Stimulated activated CD8-positive, alpha-beta memory T cell treated with anti-CD3 and anti-CD28 coated beads, Interleukin-7, amount 100 ng/mL, for 24 hours (primary cell): ENCODE data around the gene PPARD.
"Not testable (repeated sequence)": the region's sequence is repeated elsewhere in the genome, so short reads cannot be mapped to it uniquely, and the experiment has no call there.

Experiments used
- DNase-seq: peaks from one replicate; pipeline ENCODE4 v3.0.0-alpha.2; 2020; ENCODE audit warnings: low read depth

The PPARD gene

DNA sequence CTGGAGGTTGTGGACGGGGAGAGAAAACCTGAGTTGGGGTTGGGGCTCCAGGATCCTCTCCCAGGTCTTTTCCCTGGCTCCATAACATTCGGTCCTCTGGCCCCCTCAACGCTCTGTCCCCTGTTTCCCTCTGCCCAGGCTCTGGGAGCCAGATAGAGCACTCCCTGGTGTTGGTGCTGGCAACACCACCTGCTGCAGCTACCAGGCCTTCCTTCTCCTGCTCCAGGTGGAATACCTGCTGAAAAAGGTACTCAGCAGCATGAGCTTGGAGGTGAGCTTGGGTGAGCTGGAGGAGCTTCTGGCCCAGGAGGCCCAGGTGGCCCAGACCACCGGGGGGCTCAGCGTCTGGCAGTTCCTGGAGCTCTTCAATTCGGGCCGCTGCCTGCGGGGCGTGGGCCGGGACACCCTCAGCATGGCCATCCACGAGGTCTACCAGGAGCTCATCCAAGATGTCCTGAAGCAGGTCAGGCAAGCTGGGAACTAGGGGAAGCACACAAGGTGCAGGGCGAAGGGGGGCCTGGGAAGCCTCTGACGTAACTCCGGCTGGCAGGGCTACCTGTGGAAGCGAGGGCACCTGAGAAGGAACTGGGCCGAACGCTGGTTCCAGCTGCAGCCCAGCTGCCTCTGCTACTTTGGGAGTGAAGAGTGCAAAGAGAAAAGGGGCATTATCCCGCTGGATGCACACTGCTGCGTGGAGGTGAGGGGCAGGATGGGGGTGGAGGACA, 30.1 kb upstream of the PPARD start:
- DNase-seq: no peak

DNA sequence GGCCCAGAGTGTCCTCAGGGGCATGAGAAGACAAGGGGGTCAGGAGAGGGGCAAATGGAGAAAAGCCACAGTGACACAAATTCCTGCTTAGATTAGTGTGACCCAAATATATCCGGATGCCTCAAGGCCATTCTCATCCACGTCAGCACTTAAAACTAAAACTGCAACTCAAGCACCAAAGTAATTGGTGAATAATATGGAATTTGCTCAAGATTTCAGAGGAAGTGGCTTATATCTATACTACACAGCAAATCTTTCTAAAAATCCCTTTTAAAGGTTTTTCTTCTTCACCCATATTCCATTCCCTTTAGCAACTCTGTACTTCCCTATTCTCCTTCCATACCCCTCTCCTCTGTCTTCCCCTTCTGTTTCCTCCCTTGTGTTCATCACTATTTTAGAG, 29.6 kb upstream of the PPARD start:
- DNase-seq: no peak

DNA sequence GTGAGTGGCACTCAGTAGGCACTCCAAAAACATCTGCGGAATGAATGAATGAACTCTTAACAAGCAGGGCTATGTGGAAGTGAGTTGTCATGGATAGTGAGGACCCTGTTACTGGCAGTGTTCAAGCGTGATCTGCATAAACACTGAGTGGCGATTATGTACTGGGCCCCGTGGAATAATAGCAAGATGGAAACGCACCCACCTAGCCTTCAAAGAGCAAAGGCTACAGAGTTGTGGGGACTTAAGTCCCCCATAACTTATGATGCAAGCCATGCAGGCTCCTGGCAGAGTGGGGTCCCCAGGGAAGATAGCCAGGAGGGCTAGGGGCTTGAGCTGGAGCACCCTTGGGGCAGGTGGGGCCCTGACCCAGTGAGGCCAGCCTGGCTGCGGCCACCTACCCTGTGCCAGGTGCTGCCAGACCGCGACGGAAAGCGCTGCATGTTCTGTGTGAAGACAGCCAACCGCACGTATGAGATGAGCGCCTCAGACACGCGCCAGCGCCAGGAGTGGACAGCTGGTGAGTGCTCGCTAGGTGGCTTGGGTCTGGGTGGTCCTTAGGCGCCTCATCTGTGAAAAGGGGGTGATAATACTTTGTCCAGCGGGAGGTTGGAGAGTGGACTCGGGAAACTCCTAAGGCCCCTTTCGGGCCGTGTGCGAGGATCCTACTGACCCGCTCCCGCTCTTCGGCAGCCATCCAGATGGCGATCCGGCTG, 24.7 kb upstream of the PPARD start:
- no peak for DNase-seq

DNA sequence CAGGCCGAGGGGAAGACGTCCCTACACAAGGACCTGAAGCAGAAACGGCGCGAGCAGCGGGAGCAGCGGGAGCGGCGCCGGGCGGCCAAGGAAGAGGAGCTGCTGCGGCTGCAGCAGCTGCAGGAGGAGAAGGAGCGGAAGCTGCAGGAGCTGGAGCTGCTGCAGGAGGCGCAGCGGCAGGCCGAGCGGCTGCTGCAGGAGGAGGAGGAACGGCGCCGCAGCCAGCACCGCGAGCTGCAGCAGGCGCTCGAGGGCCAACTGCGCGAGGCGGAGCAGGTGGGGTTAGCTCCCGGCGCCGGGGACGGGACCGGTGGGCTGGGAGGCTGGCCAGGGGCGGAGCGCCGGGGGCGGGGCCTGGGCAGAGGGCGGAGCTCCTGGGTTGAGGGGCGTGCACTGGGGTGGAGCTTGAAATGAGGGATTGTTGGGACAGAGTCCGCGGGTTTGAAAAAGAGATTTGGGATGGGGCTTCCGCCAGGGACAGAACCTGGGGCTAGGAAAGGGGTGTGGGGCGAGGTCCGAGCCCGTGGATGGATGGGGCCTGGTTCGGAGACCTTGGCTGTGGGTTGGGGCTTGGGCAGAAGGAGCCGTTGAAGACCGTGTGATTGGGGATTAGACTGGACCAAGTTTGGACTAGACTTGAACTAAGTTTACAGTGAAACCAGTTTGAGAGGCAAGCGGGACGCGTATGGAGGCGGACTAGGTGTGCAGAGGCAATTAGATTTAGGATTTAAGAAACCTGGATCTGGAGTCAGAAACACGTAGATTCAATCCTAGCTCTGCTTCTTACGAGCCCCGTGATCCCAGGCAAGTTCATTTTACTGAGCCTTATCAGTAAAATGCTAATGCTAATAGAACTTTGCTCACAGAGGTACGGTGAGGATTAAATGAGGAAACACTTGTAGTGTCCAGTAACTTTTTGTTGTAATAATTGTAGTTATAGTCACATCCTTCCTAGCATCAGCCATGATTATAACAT, 23.9 kb upstream of the PPARD start:
- no peak for DNase-seq

DNA sequence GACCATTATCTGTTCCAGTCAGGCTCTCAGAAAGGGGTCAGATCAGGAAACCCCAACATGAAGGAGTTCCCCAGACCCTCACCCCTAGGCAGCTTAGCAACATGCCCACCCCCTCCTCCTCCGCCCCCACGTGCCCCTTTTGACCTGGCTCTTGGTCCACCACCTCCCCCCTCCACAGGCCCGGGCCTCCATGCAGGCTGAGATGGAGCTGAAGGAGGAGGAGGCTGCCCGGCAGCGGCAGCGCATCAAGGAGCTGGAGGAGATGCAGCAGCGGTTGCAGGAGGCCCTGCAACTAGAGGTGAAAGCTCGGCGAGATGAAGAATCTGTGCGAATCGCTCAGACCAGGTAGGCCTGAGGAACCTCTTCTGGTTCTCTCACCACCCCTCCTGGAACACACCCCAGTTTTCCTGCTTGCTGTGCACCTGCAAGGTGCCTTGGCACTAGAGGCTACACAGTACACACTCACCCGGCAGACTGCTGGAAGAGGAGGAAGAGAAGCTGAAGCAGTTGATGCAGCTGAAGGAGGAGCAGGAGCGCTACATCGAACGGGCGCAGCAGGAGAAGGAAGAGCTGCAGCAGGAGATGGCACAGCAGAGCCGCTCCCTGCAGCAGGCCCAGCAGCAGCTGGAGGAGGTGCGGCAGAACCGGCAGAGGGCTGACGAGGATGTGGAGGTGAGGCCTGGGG, 22.9 kb upstream of the PPARD start:
- no peak for DNase-seq

DNA sequence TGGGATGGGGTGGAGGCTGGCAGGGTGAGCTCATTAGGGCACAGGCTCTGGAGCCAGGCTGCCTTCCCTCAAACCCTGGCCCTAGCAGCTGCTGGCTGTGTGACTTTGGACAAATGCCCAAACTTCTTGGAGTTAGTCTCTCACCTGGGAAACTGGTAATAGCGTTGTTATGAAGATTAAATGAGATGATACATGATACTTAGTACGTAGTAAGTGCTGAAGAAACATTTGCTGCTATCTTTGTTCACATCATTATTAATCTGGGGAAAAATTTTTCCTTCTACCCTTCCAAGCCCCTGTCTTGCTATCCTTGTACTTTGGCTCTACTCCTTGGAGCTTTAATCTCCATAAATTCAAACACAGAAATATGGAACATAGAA, 22.3 kb upstream of the PPARD start:
- DNase-seq: no peak

DNA sequence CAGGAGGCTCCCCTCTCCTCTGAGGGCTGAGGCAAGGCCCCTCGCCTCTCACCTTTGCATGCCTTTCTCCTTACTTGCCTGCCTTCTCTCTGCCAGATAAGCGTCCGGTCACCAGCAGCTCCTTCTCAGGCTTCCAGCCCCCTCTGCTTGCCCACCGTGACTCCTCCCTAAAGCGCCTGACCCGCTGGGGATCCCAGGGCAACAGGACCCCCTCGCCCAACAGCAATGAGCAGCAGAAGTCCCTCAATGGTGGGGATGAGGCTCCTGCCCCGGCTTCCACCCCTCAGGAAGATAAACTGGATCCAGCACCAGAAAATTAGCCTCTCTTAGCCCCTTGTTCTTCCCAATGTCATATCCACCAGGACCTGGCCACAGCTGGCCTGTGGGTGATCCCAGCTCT, 21.3 kb upstream of the PPARD start:
- DNase-seq: no peak

DNA sequence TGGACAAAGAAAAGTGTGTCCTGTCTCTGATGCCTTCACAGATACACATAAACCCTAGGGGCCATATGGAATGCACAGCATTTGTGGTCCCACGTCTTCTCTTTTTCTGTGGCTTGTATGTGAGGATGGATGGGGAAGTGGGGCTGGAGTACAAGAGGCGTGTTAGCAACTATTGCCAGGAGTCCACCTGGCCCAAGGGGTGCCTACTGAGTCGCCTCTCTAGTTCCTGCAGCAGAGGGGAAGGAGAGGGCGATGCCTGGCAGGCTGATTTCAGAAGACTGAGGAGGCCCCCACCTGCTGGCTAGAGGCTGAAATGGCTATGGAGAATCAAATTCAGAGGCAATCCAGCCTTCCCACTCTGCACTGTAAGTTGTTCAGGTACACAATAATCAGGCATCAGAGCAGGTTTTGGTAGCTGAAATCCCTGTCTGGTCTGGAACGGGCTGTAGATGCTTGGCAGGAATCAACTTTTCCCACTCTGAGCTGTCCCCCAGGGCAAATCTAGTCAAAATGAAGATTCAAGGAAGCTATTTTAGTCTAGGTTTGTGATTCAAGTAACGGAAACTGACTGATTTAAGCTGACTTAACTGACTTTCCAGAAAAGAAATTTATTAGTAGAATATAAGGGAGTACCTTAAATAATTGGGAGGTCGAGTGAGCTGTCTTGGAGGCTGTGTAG, 14.9 kb upstream of the PPARD start:
- peak; percentile 47 for DNase-seq

DNA sequence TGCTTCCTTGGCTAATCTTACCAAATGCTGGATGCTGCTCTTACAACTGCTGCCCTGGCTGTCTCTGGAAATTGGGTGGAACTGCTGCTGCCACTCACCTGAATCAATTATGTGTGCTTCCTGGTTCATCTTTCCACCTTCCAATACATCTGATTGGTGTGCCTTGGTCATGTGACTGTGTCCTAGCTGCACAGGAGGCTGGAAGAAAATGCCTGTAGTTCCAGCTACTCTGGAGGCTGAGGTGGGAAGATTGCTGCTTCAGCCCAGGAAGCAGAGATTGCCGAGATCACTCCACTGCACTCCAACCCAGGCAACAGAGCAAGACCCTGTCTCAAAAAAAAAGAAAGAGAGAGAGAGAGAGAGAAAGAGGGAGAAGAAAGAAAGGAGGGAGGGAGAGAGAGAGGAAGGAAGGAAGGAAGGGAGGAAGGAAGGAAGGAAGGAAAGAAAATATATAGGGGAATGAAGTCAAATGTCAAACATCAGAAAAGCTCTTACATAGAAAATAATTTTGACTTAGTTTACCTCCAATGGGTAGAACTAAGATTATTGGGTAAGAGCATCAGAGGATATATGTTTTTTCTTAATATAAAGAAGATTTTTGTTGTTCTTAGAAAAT, 14.1 kb upstream of the PPARD start:
- no peak for DNase-seq

DNA sequence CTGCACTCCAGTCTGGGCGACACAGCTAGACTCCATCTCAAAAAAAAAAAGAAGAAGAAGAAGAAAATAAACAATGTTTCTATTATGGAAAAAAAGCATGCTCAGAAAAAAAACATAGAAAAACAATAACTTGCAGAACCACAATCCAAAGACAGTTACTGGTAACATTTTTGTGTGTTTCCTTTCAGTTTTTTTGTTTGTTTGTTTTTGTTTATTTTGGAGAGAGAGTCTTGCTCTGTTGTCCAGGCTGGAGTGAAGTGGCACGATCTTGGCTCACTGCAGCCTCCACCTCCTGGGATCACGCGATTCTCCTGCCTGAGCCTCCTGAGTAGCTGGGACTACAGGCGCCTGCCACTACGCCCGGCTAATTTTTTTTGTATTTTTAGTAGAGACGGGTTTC, 13.4 kb upstream of the PPARD start:
- DNase-seq: not testable (repeated sequence)

DNA sequence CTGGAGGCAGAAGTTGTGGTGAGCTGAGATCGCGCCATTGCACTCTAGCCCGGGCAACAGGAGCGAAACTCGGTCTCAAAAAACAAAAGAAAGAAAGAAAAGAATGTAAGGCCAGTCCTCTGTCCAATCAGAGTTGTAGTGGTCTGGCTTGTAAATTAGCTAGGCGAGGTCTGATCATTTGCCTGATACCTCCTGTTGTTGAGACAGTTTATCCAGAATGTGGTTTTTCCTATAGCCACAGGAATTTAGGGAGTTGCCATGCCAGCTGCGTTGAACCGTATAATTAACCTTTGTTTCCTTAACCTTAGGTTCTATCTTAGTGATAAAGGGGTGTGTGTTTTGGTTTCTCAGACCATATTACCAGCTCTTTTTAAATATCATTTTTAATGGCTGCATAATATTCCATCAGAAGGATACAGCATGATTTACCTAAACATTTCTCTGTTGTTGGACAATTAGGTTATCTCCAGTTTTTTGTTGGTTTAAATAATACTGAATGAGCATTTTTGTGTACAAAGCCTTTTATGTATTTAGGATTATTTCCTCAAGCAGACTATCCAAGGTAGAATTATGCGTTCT, 11.7 kb upstream of the PPARD start:
- DNase-seq: no peak

DNA sequence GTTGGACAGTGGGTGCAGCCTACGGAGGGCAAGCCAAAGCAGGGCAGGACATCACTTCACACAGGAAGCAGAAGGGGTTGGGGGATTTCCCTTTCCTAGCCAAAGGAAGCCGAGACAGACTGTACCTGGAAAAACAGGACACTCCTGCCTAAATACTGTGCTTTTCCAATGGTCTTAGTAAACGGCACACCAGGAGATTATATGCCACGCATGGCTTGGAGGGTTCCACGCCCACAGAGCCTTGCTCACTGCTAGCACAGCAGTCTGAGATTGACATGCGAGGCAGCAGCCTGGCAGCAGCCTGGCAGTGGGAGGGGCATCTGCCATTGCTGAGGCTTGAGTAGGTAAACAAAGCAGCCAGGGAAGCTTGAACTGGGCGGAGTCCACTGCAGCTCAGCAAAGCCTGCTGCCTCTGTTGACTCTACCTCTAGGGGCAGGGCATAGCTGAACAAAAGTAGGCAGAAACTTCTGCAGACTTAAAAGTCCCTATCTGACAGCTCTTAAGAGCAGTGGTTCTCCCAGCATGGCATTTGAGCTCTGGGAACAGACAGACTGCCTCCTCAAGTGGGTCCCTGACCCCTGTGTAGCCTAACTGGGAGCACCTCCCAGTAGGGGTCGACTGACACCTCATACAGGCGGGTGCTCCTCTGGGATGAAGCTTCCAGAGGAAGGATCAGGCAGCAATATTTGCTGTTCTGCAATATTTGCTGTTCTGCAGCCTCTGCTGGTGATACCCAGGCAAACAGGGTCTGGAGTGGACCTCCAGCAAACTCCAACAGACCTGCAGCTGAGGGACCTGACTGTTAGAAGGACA, 10.1 kb upstream of the PPARD start:
- not testable (repeated sequence) for DNase-seq

DNA sequence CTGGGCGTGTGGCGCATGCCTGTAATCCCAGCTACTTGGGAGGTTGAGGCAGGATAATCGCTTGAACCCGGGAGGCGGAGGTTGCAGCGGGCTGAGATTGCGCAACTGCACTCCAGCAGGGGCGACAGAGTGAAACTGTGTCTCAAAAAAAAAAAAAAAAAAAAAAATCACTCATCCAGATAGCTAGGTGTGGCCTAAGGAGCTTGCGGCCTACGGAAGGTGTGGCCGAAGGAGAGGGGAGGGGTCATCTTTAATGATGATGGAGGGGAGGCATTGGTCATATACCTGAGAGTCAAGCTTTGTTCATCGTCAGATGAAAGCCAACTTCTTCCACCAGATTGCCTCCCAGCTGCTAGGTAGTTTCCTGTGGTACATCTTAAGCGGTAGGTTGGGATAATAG, 801 bp upstream of the PPARD start:
- DNase-seq: no peak

DNA sequence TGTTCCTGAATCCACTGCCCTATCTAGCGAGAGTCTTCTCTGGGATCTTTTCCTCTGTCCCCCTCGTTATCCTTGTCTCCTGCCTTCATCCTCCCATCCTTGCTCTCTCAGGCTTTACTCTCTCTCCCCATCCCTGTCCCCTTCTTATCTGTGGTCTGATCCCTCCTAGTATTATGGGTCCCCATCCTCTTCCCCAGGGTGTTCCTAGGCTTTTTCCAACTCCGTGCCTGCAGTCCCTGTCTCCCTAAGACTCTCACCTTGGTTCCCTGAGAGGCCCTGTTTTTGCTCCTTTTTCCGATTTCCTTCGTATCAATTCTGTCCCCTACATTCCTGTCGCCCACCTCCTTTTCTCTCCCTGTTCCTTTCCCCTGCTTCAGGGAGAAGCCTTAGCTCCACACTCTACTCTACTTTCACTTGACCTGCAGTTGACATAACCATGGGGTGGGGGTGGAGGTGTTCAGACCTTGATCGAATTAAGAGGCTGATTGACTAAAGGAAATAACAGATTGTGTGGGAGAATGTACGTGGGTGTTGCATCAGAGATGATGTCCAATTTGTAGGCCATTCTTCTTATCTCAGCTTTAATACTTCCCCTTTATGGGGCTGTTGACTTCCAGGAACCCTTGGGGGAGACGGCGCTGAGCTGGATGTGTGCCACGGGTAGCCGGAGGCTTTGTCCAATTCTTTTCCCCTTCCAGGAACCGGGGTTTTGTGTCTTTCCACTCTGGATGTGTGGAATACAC, 905 bp downstream of the PPARD start:
- DNase-seq: no peak

DNA sequence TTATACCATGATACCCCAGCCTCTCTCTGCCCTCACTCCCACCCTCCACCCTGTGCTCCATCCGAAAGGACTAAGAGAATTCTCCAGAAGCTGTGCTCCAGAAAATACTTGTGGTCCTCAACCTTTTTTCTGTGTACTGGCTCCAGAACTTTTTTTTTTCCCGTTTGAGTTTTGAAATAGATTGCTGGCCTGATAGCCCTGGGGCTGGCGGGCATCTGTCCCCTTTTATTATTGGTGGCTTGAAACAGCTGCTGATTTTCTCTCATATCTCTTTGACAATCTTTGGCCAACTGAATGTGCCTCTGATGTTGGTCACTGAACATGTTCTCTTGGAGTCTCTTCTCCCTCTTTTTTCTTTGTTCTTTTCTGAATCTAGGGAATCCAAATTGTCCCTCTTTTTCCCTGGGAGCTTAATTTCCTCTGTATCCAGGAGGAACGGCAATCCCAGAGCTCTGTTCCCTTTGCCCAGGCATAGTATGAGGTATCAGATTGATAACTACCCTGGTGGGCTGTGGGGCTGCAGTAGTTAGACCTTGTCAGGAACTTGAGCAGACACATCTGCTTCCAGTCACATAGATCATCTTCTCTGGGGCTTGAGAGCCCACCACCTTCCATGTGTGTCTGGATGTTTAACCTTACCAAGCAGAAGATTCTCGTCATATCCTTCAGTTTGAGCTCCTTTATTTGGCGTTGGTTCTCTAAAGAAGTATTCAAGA, 1.6 kb downstream of the PPARD start:
- no peak for DNase-seq

DNA sequence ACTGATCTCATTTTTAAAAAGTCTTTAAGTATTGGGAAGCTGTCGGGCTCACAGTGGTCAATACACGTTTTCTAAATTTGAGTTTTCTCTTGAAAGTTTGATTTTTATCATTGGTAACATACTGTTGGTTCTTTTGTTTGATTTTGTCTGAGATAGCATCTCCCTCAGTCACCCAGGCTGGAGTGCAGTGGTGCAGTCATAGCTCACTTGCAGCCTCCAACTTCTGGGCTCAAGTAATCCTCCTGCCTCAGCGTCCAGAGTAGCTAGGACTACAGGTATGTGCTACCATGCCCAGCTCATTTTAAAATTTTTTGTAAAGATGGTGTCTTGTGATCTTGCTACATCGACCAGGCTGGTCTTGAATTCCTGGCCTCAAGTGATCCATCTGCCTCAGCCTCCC, 9.1 kb downstream of the PPARD start:
- DNase-seq: no peak

DNA sequence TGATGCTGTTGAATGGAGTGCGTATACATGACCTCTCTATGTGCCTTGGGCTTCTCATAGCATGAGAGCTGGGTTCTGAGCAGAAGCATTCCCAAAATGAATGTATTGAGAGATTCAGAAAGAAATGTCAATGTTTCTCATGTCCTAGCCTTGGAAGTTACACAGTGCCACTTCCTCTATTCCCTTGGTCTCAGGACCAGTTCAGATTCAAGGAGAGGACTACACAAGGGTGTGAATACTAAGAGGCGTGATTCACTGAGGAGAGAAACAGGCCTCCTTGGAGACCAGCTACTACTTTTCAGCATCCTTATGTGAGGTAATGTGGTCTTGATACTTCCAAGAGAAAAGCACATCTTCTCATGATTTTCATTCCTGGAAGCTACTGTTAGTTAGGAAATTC, 10.4 kb downstream of the PPARD start:
- DNase-seq: no peak

DNA sequence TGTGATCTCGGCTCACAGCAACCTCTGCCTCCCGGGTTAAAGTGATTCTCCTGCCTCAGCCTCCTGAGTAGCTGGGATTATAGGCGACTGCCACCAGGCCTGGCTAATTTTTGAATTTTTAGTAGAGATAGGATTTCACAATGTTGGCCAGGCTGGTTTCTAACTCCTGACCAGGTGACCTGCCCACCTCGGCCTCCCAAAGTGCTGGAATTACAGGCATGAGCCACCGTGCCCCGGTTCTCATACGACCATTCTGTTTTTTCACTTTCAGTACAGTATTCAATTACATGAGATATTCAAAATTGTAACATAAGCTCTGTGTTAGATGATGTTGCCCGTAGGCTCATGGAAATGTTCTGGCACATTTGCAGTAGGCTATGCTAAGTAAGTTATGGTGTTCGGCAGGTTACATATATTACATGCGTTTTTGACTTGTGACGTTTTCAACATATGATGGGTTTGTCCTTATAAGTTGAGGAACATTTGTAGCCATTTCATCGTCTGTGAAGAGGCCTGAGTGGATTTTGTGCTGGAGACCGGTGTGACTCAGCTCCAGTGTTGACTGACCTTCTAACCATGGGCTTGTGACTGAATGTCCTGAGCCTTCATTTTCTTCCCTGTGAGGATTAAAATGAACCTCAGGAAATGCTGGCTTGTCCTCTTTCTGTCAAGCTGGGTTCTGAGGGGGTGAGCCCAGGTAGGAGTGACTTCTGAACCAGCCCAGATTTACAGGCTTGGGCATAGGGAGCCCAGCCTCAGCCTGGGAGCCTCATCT, 12.2 kb downstream of the PPARD start:
- DNase-seq: no peak
